Uterus (tissue), 4 donors: Measurements from ENCODE around the gene MSMB. TPM values are rescaled to one million over a fixed set of nuclear protein-coding genes. Genes with fewer than 3 reads are reported as not detected.
"Not testable (repeated sequence)": the region's sequence is repeated elsewhere in the genome, so short reads cannot be mapped to it uniquely, and the experiment has no call there.

Experiments used
- DNase-seq, 2 donors: peaks; one replicate each; pipeline ENCODE4 v3.0.0-alpha.2; 2019 to 2020
- H3K27ac ChIP-seq, 2 donors: fragments of 200-600 bp; sonication (generic); 1 replicate in 1 of 2; 2 replicates in 1 of 2; pipeline ENCODE4 v1.5.1; 2016 to 2018
- H3K27me3 ChIP-seq, 2 donors: fragments of 200-600 bp; sonication (generic); one replicate each; pipeline ENCODE4 v1.5.1; 2018 to 2019; ENCODE audit warnings: control low read depth in 1 of 2
- H3K36me3 ChIP-seq, 2 donors: fragments of 200-600 bp; sonication (generic); one replicate each; pipeline ENCODE4 v1.5.1; 2019; ENCODE audit warnings: control low read depth in 1 of 2
- H3K4me1 ChIP-seq, 2 donors: fragments of 200-600 bp; sonication (generic); one replicate each; pipeline ENCODE4 v1.5.1; 2018 to 2019; ENCODE audit warnings: control low read depth in 1 of 2
- H3K4me3 ChIP-seq, 2 donors: fragments of 200-600 bp; sonication (generic); 1 replicate in 1 of 2; 2 replicates in 1 of 2; pipeline ENCODE4 v1.5.1; 2018 to 2019; ENCODE audit warnings: mild to moderate bottlenecking in 1 of 2
- H3K9me3 ChIP-seq, 2 donors: fragments of 200-600 bp; sonication (generic); one replicate each; pipeline ENCODE4 v1.5.1; 2019; ENCODE audit warnings: control low read depth in 1 of 2
- POLR2A ChIP-seq, 2 donors: fragments of 450-650 bp; IDR thresholded peaks; one replicate each; pipeline ENCODE4 v1.6.1; 2016; ENCODE audit warnings: antibody characterized with exemption in 2 of 2, mild to moderate bottlenecking in 1 of 2, moderate library complexity in 1 of 2
- intact Hi-C: fragments of 100-400 bp; cut with DNase I; formaldehyde crosslinking; loops from one replicate; pipeline ENCODE4 v1.15.1; 2023; ENCODE audit warnings: low total_unique reads
- total RNA-seq, 4 donors: library from RNA; depleted of rRNA in 3 of 4; stranded (reverse); fragments of >200 nt in 3 of 4; gene quantifications; one replicate each; pipeline versions ENCODE4 v1.1.0 to v1.2.4, GENCODE V29; 2014 to 2023
- TF ChIP-seq, protein P1 (sequence below), 4 experiments: fragments of 200-600 bp in 2 of 4; fragments of 450-650 bp in 2 of 4; sonication (generic) in 2 of 4; IDR thresholded peaks; one replicate each; pipeline ENCODE4 v1.5.1; 2016 to 2019; ENCODE audit warnings: antibody characterized with exemption in 4 of 4, mild to moderate bottlenecking in 2 of 4, moderate library complexity in 1 of 4
- donor health status: DM: yes; HTN: yes; CAD: no.

MSMB gene
- not detected for total RNA-seq

DNA sequence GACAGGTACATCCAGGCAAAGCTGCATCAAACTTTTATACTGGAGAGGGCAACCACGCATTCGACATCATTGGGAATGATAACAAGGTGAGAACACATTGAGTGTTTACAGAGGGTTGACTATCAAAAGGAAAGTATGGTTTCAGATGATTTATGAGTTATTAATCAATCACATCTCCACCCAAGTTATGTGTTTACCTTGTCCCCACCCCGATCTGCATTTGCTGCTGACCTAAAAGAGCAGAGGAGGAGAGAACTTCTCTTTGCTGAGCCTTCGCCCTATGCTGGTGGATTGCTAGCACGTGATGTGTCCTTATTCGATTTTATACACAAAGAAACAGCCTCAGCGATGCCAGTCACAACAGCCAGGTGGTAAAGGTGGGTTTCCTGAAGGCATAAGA lies at the start of gene MSMB:
Gene MSMB, minus strand, starts transcription at position 9 of the 400 bp plus-strand sequence. CDS start 32 bp downstream, outside the sequence.
- Histone ChIP-seq H3K4me3 (no peak within 1 kb of the TSS), H3K36me3 (no peaks in the 10 kb centered on the region), H3K27me3 (no peaks in the 10 kb centered on the region), H3K4me1 (no peaks in the 10 kb centered on the region), H3K27ac (no peak within 1 kb of the TSS), H3K9me3 (no peaks in the 10 kb centered on the region)
- DNase-seq, result no peak
- intact Hi-C loops, result no loop called here
- TF ChIP-seq POLR2A (IDR thresholded peaks at IDR 0.05), result no peak
- TF ChIP-seq, protein P1, sequence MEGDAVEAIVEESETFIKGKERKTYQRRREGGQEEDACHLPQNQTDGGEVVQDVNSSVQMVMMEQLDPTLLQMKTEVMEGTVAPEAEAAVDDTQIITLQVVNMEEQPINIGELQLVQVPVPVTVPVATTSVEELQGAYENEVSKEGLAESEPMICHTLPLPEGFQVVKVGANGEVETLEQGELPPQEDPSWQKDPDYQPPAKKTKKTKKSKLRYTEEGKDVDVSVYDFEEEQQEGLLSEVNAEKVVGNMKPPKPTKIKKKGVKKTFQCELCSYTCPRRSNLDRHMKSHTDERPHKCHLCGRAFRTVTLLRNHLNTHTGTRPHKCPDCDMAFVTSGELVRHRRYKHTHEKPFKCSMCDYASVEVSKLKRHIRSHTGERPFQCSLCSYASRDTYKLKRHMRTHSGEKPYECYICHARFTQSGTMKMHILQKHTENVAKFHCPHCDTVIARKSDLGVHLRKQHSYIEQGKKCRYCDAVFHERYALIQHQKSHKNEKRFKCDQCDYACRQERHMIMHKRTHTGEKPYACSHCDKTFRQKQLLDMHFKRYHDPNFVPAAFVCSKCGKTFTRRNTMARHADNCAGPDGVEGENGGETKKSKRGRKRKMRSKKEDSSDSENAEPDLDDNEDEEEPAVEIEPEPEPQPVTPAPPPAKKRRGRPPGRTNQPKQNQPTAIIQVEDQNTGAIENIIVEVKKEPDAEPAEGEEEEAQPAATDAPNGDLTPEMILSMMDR (IDR thresholded peaks at IDR 0.05), result no peak

DNA sequence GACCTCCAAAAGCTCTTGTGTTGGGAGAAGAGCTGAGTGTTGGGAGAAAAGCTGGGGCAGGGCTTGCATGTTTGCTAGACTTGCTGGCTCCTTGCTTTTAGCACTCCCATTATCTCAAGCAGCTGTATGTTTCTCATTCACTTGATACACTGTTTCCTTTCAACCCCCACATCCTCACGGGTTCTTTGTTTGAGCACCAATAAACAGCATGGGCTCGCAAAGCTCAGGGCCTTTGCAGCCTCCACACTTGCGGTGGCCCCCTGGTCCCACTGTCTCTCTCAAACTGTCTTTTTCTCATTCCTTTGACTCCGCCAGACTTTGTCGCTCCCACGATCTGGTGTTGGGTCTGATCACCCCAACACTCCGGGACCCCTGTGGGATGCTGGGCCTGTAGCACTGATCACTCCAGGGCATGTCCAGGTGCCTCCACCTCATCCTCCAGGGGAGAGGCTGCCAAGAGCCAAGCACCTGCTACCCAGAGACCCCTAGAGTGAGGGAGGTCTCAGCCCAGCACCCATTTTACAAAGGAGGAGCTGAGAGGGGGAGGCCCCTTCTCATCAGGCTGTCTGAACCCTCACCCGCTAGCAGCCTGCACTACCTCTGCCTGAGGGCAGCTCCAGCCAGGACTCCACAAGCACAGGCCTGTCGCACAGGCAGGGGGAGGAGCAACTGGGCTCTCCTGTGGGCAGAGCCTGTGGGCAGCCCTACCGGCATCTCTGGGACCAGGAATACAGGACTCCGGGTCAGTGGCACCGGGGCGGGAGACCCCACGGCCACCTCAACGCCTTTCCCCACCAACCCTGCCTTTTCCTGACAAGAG lies 49.1 kb upstream of the MSMB start:
- intact Hi-C loops, result no loop called here
- no peak for DNase-seq
- Histone ChIP-seq H3K4me1 (no peaks in the 10 kb centered on the region), H3K36me3 (no peaks in the 10 kb centered on the region), H3K4me3 (no peak overlapping the region), H3K27me3 (no peaks in the 10 kb centered on the region), H3K9me3 (no peaks in the 10 kb centered on the region), H3K27ac (no peak overlapping the region)
- no peak for TF ChIP-seq POLR2A (IDR thresholded peaks at IDR 0.05)
- TF ChIP-seq, protein P1 (IDR thresholded peaks at IDR 0.05), result no peak

DNA sequence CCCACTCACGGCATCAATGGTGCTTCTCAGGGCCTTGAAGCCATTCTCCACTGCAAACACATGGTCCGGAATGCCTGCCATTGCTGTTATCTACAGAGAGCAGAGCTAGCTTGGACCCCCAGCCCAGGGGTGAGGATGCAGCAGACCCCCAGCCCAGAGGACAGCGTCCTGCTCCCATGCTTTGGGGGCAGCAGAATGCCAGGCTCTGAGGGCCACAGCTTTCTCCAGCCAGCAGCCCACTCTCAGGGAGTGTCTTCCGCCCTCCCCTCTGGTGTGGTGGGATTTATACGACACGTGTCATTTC lies 48.1 kb upstream of the MSMB start:
- TF ChIP-seq POLR2A (IDR thresholded peaks at IDR 0.05), result no peak
- TF ChIP-seq, protein P1 (IDR thresholded peaks at IDR 0.05), result no peak
- Histone ChIP-seq H3K27ac (no peak overlapping the region), H3K4me3 (no peak overlapping the region), H3K4me1 (no peaks in the 10 kb centered on the region), H3K36me3 (no peaks in the 10 kb centered on the region), H3K27me3 (no peaks in the 10 kb centered on the region), H3K9me3 (no peaks in the 10 kb centered on the region)
- DNase-seq, result no peak
- intact Hi-C loops, result no loop called here

- DNase-seq, H3K36me3 ChIP-seq, intact Hi-C loops, H3K4me3 ChIP-seq, H3K9me3 ChIP-seq, H3K27ac ChIP-seq, H3K27me3 ChIP-seq, H3K4me1 ChIP-seq: not testable (repeated sequence)
These were observed 47.5 kb upstream of the MSMB start for GRCh38 chr10:46093316-46094196.

GRCh38 chr10:46092524-46093081 lies 46.5 kb upstream of the MSMB start:
- Histone ChIP-seq H3K27ac (no peak overlapping the region), H3K9me3 (no peaks in the 10 kb centered on the region), H3K4me3 (no peak overlapping the region), H3K27me3 (no peaks in the 10 kb centered on the region), H3K4me1 (no peaks in the 10 kb centered on the region), H3K36me3 (no peaks in the 10 kb centered on the region)
- no peak for TF ChIP-seq POLR2A (IDR thresholded peaks at IDR 0.05)
- TF ChIP-seq, protein P1 (IDR thresholded peaks at IDR 0.05), result no peak
- DNase-seq, result no peak
- intact Hi-C loops, result no loop called here
